Ovary (tissue), 9 donors: ENCODE data around the gene RIBC1. TPM values are rescaled to one million over a fixed set of nuclear protein-coding genes. Genes with fewer than 3 reads are reported as not detected.

Experiments
- DNase-seq, 5 donors: peaks; one replicate each; pipeline ENCODE4 v3.0.0-alpha.2; 2019 to 2020
- H3K27ac ChIP-seq, 2 donors: fragments of 200-600 bp; one replicate each; pipeline versions ENCODE4 v1.5.1 to v1.8.0; 2019 to 2022
- H3K27me3 ChIP-seq: fragments of 200-600 bp; one replicate; pipeline ENCODE4 v1.8.0; 2022
- H3K36me3 ChIP-seq: fragments of 200-600 bp; sonication (generic); one replicate; pipeline ENCODE4 v1.5.1; 2019
- H3K4me1 ChIP-seq: one replicate; pipeline ENCODE4 v1.8.1; 2013; ENCODE audit warnings: mild to moderate bottlenecking, moderate library complexity; ENCODE audit not compliant: insufficient read depth
- H3K4me3 ChIP-seq: fragments of 200-600 bp; sonication (generic); one replicate; pipeline ENCODE4 v1.5.1; 2017
- H3K9me3 ChIP-seq, 2 donors: fragments of 200-600 bp in 1 of 2; sonication (generic) in 1 of 2; one replicate each; pipeline versions ENCODE4 v1.5.1 to v1.8.1; 2013 to 2019; ENCODE audit warnings: mild to moderate bottlenecking in 1 of 2, moderate library complexity in 1 of 2
- CTCF ChIP-seq, 3 donors: fragments of 450-650 bp in 2 of 3; fragments of 200-600 bp in 1 of 3; IDR thresholded peaks; one replicate each; pipeline versions ENCODE4 v1.5.1 to v1.8.0; 2016 to 2022; ENCODE audit warnings: antibody characterized with exemption in 3 of 3, mild to moderate bottlenecking in 1 of 3
- EP300 ChIP-seq: sonication (generic); formaldehyde crosslinking; IDR thresholded peaks from one replicate; pipeline ENCODE4 v1.6.1; 2017; ENCODE audit warnings: antibody characterized with exemption
- POLR2A ChIP-seq: fragments of 450-650 bp; IDR thresholded peaks from one replicate; pipeline ENCODE4 v1.6.1; 2017; ENCODE audit warnings: antibody characterized with exemption, mild to moderate bottlenecking, moderate library complexity
- WGBS, 3 donors: extraction: QIAGEN DNeasy Blood & Tissue Kit in 1 of 3; methylation state at CpG; one replicate each; pipeline versions ENCODE4 v1.1.5 to v1.1.7; 2013 to 2017; 5-methylcytosine and 5-hydroxymethylcytosine counted together
- intact Hi-C, 4 donors: fragments of 100-400 bp; cut with DNase I; formaldehyde crosslinking; loops; one replicate each; pipeline versions ENCODE4 v1.11.0 to v1.15.1; 2022 to 2023
- polyA plus RNA-seq, 2 donors: library from polyadenylated mRNA; stranded (reverse); fragments of 200-250 nt in 1 of 2; fragments of 350-450 nt in 1 of 2; fragmentation: Illumina TruSeq in 1 of 2; extraction: RNeasy Lipid Tissue Mini Kit (QIAGEN cat#74804) in 1 of 2; gene quantifications; one replicate each; pipeline ENCODE4 v1.2.3, GENCODE V29; 2013 to 2014
- total RNA-seq, 7 donors: library from RNA; depleted of rRNA in 2 of 7; stranded (reverse); fragments of >200 nt in 2 of 7; fragmentation: NEBNext Ultra II Directional in 3 of 7; extraction: Animal tissue kit (Norgen Biotek cat#: 25700) in 3 of 7; gene quantifications; one replicate each; pipeline versions ENCODE4 v1.1.0 to v1.2.4, GENCODE V29; 2016 to 2023
- donor health status: DM: no; HTN: no; CAD: no; lungs with moderate emphysema.
- donor health status: DM: no; HTN: no; CAD: no.
- donor health status: Bipolar disorder and iron deficiency.
- donor health status: DM: yes; HTN: yes; CAD: no.
- donor health status: DM: no; HTN: no; CAD: no.
- donor health status: DM: yes; HTN: yes; CAD: no.

RIBC1 gene
- total and polyA plus RNA-seq, 9 donors, result 1.8 to 25.2 (median 2.6) TPM

- no peak for DNase-seq
- intact Hi-C loops, result no loop called here
- H3K27me3 ChIP-seq, result no peaks in the 10 kb centered on the region
- no peaks in the 10 kb centered on the region for H3K36me3 ChIP-seq
- WGBS, 3 donors, result 83 to 96% (median 89%) methylated on average over 2 of the region's 2 CpGs
- H3K4me3 ChIP-seq, result no peak overlapping the region
- H3K9me3 ChIP-seq, result no peaks in the 10 kb centered on the region
- TF ChIP-seq POLR2A (no peak), EP300 (no peak), CTCF (IDR thresholded peaks at IDR 0.05) (no peak)
- no peak overlapping the region for H3K27ac ChIP-seq
- no peaks in the 10 kb centered on the region for H3K4me1 ChIP-seq
Observed at GRCh38 chrX:53377464-53377863, 45.2 kb upstream of the RIBC1 start.

- H3K36me3 ChIP-seq, result no peaks in the 10 kb centered on the region
- H3K27ac ChIP-seq, result no peak overlapping the region
- no peaks in the 10 kb centered on the region for H3K9me3 ChIP-seq
- intact Hi-C loops, result no loop called here
- WGBS, 3 donors, result 90 to 96% (median 93%) methylated on average over 3 of the region's 3 CpGs
- H3K4me3 ChIP-seq, result no peak overlapping the region
- H3K27me3 ChIP-seq, result no peaks in the 10 kb centered on the region
- TF ChIP-seq CTCF (IDR thresholded peaks at IDR 0.05), result no peak
- no peak for TF ChIP-seq EP300
- TF ChIP-seq POLR2A, result no peak
- H3K4me1 ChIP-seq, result no peaks in the 10 kb centered on the region
- DNase-seq, result no peak
Observed at GRCh38 chrX:53379008-53379710, 43.5 kb upstream of the RIBC1 start.

- no peak overlapping the region for H3K27ac ChIP-seq
- WGBS, 3 donors, result 65 to 71% (median 67%) methylated on average over 4 of the region's 4 CpGs
Observed at GRCh38 chrX:53379747-53380146, 42.9 kb upstream of the RIBC1 start.

GRCh38 chrX:53383376-53384076, 39.1 kb upstream of the RIBC1 start:
- Histone ChIP-seq H3K27me3 (no peaks in the 10 kb centered on the region), H3K36me3 (no peaks in the 10 kb centered on the region), H3K9me3 (no peaks in the 10 kb centered on the region), H3K27ac (no peak overlapping the region), H3K4me3 (no peak overlapping the region), H3K4me1 (no peaks in the 10 kb centered on the region)
- TF ChIP-seq POLR2A (no peak), CTCF (IDR thresholded peaks at IDR 0.05) (no peak), EP300 (no peak)
- WGBS, 3 donors, result 81 to 91% (median 83%) methylated on average over 4 of the region's 4 CpGs
- intact Hi-C loops, result no loop called here
- DNase-seq, result no peak

More at GRCh38 chrX:53379747-53380146, 42.9 kb upstream of the RIBC1 start:
- H3K9me3 ChIP-seq, result no peaks in the 10 kb centered on the region
- H3K36me3 ChIP-seq, result no peaks in the 10 kb centered on the region
- DNase-seq, result no peak
- H3K27me3 ChIP-seq, result no peaks in the 10 kb centered on the region
- no peak overlapping the region for H3K4me3 ChIP-seq
- H3K4me1 ChIP-seq, result no peaks in the 10 kb centered on the region
- TF ChIP-seq EP300, result no peak
- no peak for TF ChIP-seq CTCF (IDR thresholded peaks at IDR 0.05)
- TF ChIP-seq POLR2A, result no peak
- intact Hi-C loops, result no loop called here
